Measurements from ENCODE around the gene ENTPD2. TPM values are rescaled to one million over a fixed set of nuclear protein-coding genes. Genes with fewer than 3 reads are reported as not detected.
A peak's percentile ranks its signal among the peaks of the same experiment; 100 is the strongest.

ENTPD2 gene
- total and polyA plus RNA-seq, 2 of the 4 experiments (the other 2 are of a cell fraction): not detected

GRCh38 chr9:137085920-137086530, 32.2 kb upstream of the ENTPD2 start:
- intact Hi-C loops (cut with micrococcal nuclease): loop anchor here (1.0 kb wide), 1 partner anchor 16 kb away; the partner anchor contains the start of gene SAPCD2
- Histone ChIP-seq H3K4me2 (ENCODE audit: low read depth, low read length) (peak overlapping the region; percentile 52), H2BK120ac (ENCODE audit: low read depth, low read length) (peak overlapping the region; percentile 72), H2AK5ac (ENCODE audit: low read depth, low read length) (peak overlapping the region; percentile 93), H3K14ac (replicated peaks; ENCODE audit: low read depth, low read length) (peak overlapping the region; percentile 24), H3K79me1 (ENCODE audit: low read depth in 1 of 2, low read length in 2 of 2) (peaks cover 25 to 40% of the 10 kb centered on the region in 2 experiments), H2BK15ac (ENCODE audit: low read depth, low read length) (no peak overlapping the region), H3K4me1 (ENCODE audit: control insufficient read depth, insufficient read depth, low read length) (peaks cover 15% of the 10 kb centered on the region), H3K23ac (ENCODE audit: low read depth, low read length) (peak overlapping the region; percentile 30; the same call in 1 of the 2 replicates), H3K9ac (ENCODE audit: low read depth, low read length) (peak overlapping the region; percentile 68), H3K4ac (ENCODE audit: low read depth, low read length) (peak overlapping the region; percentile 87), H3K27me3 (ENCODE audit: control insufficient read depth, insufficient read depth, low read length) (no peaks in the 10 kb centered on the region), H4K8ac (ENCODE audit: low read depth in 2 of 2, low read length in 2 of 2) (peak overlapping the region; percentile 67 to 98), H3K9me3 (ENCODE audit: control insufficient read depth, insufficient read depth, low read length) (no peaks in the 10 kb centered on the region), H4K91ac (ENCODE audit: insufficient read depth, low read depth, low read length) (peak overlapping the region; percentile 73), H3K56ac (ENCODE audit: extremely low read depth, insufficient read depth, low read length) (peak overlapping the region; percentile 58), H3K4me3 (ENCODE audit: insufficient read depth, low read depth, low read length) (peak overlapping the region; percentile 29), H3K9me1 (ENCODE audit: insufficient read depth, low read length) (peaks cover 6% of the 10 kb centered on the region), H2AFZ (replicated peaks; ENCODE audit: low read length, poor library complexity) (peak overlapping the region; percentile 90), H3K18ac (ENCODE audit: low read depth, low read length) (no peak overlapping the region), H2BK20ac (ENCODE audit: low read depth, low read length) (no peak overlapping the region), H3K36me3 (ENCODE audit: control insufficient read depth, insufficient read depth, low read length) (peaks cover 12% of the 10 kb centered on the region; the same call in 1 of the 2 replicates), H2BK5ac (ENCODE audit: low read depth, low read length, poor library complexity, severe bottlenecking) (peak overlapping the region; percentile 68), H2AK9ac (replicated peaks; ENCODE audit: low read depth, low read length, poor library complexity) (peak overlapping the region; percentile 98), H4K20me1 (ENCODE audit: insufficient read depth, low read length) (no peaks in the 10 kb centered on the region), H3K27ac (ENCODE audit: insufficient read depth, low read length) (peak overlapping the region; percentile 46), H4K5ac (ENCODE audit: low read depth, low read length) (peak overlapping the region; percentile 31; the same call in 1 of the 2 replicates)
- ChIA-PET CTCF (interaction anchor here (0.9 to 1.0 kb wide), 3 partner anchors 19 to 39 kb away, joined by 3 to 4 read pairs (median 4); no protein-coding TSS in a partner anchor), POLR2A (ENCODE audit: unreplicated experiment) (interaction anchor here (0.6 kb wide), 1 partner anchor 9 kb away, joined by 4 read pairs; no protein-coding TSS in a partner anchor)
- BruUV-seq (replicated peaks): no TSS peak
- in situ Hi-C loops (cut with MboI; ENCODE audit: low sequenced_read_pairs): no loop called here
- DNase-seq: no peak
- dilution Hi-C loops (cut with HindIII; ENCODE audit: low sequenced_read_pairs, unreplicated experiment): no loop called here
- no peak for TF ChIP-seq NFE2L2 (IDR thresholded peaks at IDR 0.05; ENCODE audit: low read depth, low read length)
- no peak for TF ChIP-seq CEBPB (IDR thresholded peaks at IDR 0.05; ENCODE audit: low read depth, low read length)
- no peak for TF ChIP-seq POLR2A (IDR thresholded peaks at IDR 0.05; ENCODE audit: low read depth, low read length)
- WGBS, 2 experiments (ENCODE audit: extremely low coverage in 2 of 2, insufficient read length in 1 of 2): 7% methylated on average over 41 of the region's 58 CpGs; no CpG with 5 or more reads in 1 of the 2 experiments
- peak; percentile 7 for ATAC-seq (ENCODE audit: low read depth)

All from IMR-90 (cell line).